ENCODE data around the gene SLC12A9. TPM values are rescaled to one million over a fixed set of nuclear protein-coding genes. Genes with fewer than 3 reads are reported as not detected.
A peak's percentile ranks its signal among the peaks of the same experiment; 100 is the strongest.

The SLC12A9 gene
- total RNA-seq, 1 experiment from 2014 or later, result 29.9 TPM

- Mint-ChIP-seq H3K4me1 (ENCODE audit: low read depth, unreplicated experiment) (peaks cover 10% of the 10 kb centered on the region), H3K4me3 (ENCODE audit: low read depth, unreplicated experiment) (no peak overlapping the region), H3K36me3 (ENCODE audit: insufficient read depth, unreplicated experiment) (peaks cover 66% of the 10 kb centered on the region), H3K27ac (ENCODE audit: unreplicated experiment) (no peak overlapping the region), H3K9me3 (ENCODE audit: low read depth, unreplicated experiment) (no peaks in the 10 kb centered on the region), H3K27me3 (ENCODE audit: unreplicated experiment) (no peaks in the 10 kb centered on the region)
- TF ChIP-seq CTCF (IDR thresholded peaks at IDR 0.05; ENCODE audit: unreplicated experiment), result no peak
- intact Hi-C loops (cut with micrococcal nuclease; ENCODE audit: unreplicated experiment), result no loop called here
- no peak for DNase-seq
- TSS peak; percentile 1 for BruUV-seq (replicated peaks)
- CTCF ChIA-PET, result interaction anchor here (0.7 kb wide), 1 partner anchor 172 kb away, joined by 4 read pairs; the partner anchor contains the start of gene POP7
Measured at GRCh38 chr7:100878013-100878412, 25.5 kb downstream of the SLC12A9 start.

- BruUV-seq (replicated peaks), result no TSS peak
- no peak overlapping the region for H3K4me3 Mint-ChIP-seq (ENCODE audit: low read depth, unreplicated experiment)
- H3K27me3 Mint-ChIP-seq (ENCODE audit: unreplicated experiment), result no peaks in the 10 kb centered on the region
- peaks cover 65% of the 10 kb centered on the region for H3K36me3 Mint-ChIP-seq (ENCODE audit: insufficient read depth, unreplicated experiment)
- intact Hi-C loops (cut with micrococcal nuclease; ENCODE audit: unreplicated experiment), result no loop called here
- H3K9me3 Mint-ChIP-seq (ENCODE audit: low read depth, unreplicated experiment), result no peaks in the 10 kb centered on the region
- H3K4me1 Mint-ChIP-seq (ENCODE audit: low read depth, unreplicated experiment), result peaks cover 10% of the 10 kb centered on the region
- TF ChIP-seq CTCF (IDR thresholded peaks at IDR 0.05; ENCODE audit: unreplicated experiment), result no peak
- H3K27ac Mint-ChIP-seq (ENCODE audit: unreplicated experiment), result no peak overlapping the region
- DNase-seq, result no peak
- CTCF ChIA-PET, result no interaction called here
Measured at GRCh38 chr7:100878685-100879084, 26.2 kb downstream of the SLC12A9 start.

GRCh38 chr7:100879685-100880261, 27.3 kb downstream of the SLC12A9 start:
- TF ChIP-seq CTCF (IDR thresholded peaks at IDR 0.05; ENCODE audit: unreplicated experiment), result no peak
- Mint-ChIP-seq H3K36me3 (ENCODE audit: insufficient read depth, unreplicated experiment) (peaks cover 68% of the 10 kb centered on the region), H3K27ac (ENCODE audit: unreplicated experiment) (peak overlapping the region; percentile 25), H3K4me1 (ENCODE audit: low read depth, unreplicated experiment) (peaks cover 10% of the 10 kb centered on the region), H3K4me3 (ENCODE audit: low read depth, unreplicated experiment) (no peak overlapping the region), H3K27me3 (ENCODE audit: unreplicated experiment) (no peaks in the 10 kb centered on the region), H3K9me3 (ENCODE audit: low read depth, unreplicated experiment) (no peaks in the 10 kb centered on the region)
- intact Hi-C loops (cut with micrococcal nuclease; ENCODE audit: unreplicated experiment), result no loop called here
- no TSS peak for BruUV-seq (replicated peaks)
- no peak for DNase-seq
- CTCF ChIA-PET, result no interaction called here

- BruUV-seq (replicated peaks), result no TSS peak
- Mint-ChIP-seq H3K9me3 (ENCODE audit: low read depth, unreplicated experiment) (no peaks in the 10 kb centered on the region), H3K4me1 (ENCODE audit: low read depth, unreplicated experiment) (peaks cover 10% of the 10 kb centered on the region), H3K36me3 (ENCODE audit: insufficient read depth, unreplicated experiment) (peaks cover 66% of the 10 kb centered on the region), H3K27ac (ENCODE audit: unreplicated experiment) (no peak overlapping the region), H3K27me3 (ENCODE audit: unreplicated experiment) (no peaks in the 10 kb centered on the region), H3K4me3 (ENCODE audit: low read depth, unreplicated experiment) (no peak overlapping the region)
- no peak for DNase-seq
- CTCF ChIA-PET, result no interaction called here
- TF ChIP-seq CTCF (IDR thresholded peaks at IDR 0.05; ENCODE audit: unreplicated experiment), result no peak
- intact Hi-C loops (cut with micrococcal nuclease; ENCODE audit: unreplicated experiment), result no loop called here
Measured at GRCh38 chr7:100880645-100881044, 28.1 kb downstream of the SLC12A9 start.
